ENCODE results near the gene VAMP5. TPM values are rescaled to one million over a fixed set of nuclear protein-coding genes. Genes with fewer than 3 reads are reported as not detected.
"Not testable (repeated sequence)": the region's sequence is repeated elsewhere in the genome, so short reads cannot be mapped to it uniquely, and the experiment has no call there.

VAMP5 gene
- total RNA-seq, 1 donor from 2014 or later, result 42.5 TPM

DNA sequence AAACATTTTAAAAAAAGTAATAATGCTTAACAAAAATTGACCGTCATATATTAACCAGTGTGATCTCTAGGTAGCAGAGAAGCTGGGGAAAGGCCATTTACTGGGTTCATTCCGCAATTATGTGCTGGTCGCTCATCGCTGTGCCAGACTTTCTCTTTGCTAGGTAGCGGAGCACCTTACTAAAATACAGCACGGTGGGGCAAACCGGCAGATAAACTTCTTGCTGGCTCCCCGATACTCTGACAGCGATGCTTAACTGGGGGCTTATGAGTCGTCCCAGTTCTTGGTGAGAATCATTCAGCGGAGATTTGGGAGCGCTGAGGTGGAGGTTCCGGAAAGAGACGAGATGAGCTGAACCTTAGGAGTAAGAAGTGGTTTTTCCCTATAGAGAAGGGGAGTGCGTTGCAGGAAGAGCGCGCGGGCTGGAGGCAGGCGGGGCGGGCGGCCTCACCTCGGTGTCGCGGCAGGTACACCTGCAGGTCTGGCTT is 27.0 kb downstream of the VAMP5 start:
- no peak for TF ChIP-seq POLR2AphosphoS5 (IDR thresholded peaks at IDR 0.05; ENCODE audit: insufficient read depth in 1 of 2, low read depth in 1 of 2)
- no peak for TF ChIP-seq POLR2A (IDR thresholded peaks at IDR 0.05)
- TF ChIP-seq, protein P1, sequence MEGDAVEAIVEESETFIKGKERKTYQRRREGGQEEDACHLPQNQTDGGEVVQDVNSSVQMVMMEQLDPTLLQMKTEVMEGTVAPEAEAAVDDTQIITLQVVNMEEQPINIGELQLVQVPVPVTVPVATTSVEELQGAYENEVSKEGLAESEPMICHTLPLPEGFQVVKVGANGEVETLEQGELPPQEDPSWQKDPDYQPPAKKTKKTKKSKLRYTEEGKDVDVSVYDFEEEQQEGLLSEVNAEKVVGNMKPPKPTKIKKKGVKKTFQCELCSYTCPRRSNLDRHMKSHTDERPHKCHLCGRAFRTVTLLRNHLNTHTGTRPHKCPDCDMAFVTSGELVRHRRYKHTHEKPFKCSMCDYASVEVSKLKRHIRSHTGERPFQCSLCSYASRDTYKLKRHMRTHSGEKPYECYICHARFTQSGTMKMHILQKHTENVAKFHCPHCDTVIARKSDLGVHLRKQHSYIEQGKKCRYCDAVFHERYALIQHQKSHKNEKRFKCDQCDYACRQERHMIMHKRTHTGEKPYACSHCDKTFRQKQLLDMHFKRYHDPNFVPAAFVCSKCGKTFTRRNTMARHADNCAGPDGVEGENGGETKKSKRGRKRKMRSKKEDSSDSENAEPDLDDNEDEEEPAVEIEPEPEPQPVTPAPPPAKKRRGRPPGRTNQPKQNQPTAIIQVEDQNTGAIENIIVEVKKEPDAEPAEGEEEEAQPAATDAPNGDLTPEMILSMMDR (IDR thresholded peaks at IDR 0.05), result no peak
- Histone ChIP-seq H3K4me3 (peak overlapping the region; percentile 80 to 89), H3K27me3 (no peaks in the 10 kb centered on the region), H3K4me1 (peaks cover 56% of the 10 kb centered on the region), H3K27ac (peak overlapping the region; percentile 84), H3K36me3 (peaks cover 0 to 11% of the 10 kb centered on the region in 2 donors), H3K9me3 (no peaks in the 10 kb centered on the region)
- intact Hi-C loops (cut with DNase I), result no loop called here
- no peak for DNase-seq (ENCODE audit: extremely low spot score in 2 of 2)

DNA sequence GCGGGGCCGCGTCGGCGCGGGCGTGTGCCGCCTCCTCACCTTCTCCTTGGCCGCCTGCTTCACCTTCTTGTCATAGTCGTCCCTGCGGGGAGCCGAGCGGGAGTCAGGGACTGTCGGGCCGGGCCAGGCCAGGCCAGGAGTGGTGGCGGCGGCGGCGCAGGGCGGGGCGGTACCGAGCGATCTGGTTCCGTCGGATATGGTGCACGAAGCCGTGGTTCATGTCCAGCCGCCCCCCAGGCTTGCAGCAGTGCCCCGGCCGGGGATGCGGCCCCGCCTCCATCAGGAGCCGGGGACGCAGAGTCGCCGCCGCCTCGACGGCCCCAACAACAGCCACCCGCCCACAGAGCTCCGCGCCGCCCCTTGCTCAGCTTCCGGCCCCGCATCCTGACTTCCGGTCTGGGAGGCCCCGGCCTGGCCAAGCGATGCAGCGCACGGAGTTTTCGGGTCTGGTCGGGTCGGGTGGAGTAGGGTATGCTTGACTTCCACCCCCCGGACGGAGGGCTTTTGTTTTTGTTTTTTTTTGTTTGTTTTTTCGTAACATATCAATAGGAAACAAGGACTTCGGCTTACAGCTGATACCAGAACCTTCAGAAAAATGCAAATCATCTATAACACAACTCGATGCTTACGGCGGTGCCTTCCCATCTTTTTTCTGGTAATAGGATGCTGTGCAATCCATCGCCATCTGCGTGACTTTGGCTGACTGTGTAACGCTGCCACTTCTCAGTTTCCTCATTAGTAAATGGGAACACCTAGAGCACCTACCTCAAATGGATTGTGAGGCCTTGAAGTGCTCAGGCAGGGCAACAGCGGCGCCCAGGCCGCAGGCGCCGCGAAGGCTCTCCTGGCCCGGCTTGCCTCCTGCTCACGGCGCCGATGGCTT is 27.7 kb downstream of the VAMP5 start, which contains the start of gene C2orf68:
Gene C2orf68, minus strand, starts transcription at position 362 of the 883 bp plus-strand sequence. Its CDS starts 82 bp downstream, at position 280.
- no peak for DNase-seq (ENCODE audit: extremely low spot score in 2 of 2)
- Histone ChIP-seq H3K4me3 (peak within 1 kb of the TSS; percentile 80 to 89), H3K4me1 (peaks cover 53% of the 10 kb centered on the region)

DNA sequence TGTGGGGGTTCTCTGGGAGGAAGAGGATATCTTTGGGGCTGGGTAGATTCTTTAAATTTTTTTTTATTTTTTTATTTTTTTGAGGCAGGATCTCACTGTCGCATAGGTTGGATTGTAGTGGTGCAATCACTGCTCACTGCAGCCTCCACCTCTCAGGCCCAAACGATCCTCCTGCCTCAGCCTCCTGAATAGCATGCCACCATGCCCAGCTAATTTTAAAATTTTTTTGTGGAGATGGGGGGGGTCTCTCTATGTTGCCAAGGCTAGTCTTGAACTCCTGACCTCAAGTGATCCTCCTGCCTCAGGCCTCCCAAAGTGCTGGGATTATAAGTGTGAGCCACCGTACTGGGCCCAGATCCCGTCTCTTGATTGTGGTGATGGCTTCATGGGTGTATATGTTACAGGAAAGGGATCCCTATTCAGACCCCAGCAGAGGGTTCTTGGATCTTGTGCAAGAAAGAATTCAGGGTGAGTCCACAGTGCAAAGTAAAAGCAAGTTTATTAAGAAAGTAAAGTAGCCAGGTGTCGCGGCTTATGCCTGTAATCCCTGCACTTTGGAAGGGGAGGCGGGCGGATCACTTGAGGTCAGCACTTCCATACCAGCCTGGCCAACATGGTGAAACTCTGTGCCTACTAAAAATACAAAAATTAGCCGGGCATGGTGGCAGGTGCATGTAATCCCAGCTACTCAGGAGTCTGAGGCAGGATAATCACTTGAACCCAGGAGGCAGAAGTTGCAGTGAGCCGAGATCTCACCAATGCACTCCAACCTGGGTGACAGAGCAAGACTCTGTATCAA is 29.7 kb downstream of the VAMP5 start:
- no peak for DNase-seq (ENCODE audit: extremely low spot score in 2 of 2)
- H3K36me3 ChIP-seq, result peaks cover 0 to 7% of the 10 kb centered on the region in 2 donors
- no peak overlapping the region for H3K27ac ChIP-seq
- H3K9me3 ChIP-seq, result no peaks in the 10 kb centered on the region
- TF ChIP-seq POLR2A (IDR thresholded peaks at IDR 0.05), result no peak
- TF ChIP-seq, protein P1 (IDR thresholded peaks at IDR 0.05), result no peak
- intact Hi-C loops (cut with DNase I), result no loop called here
- no peaks in the 10 kb centered on the region for H3K27me3 ChIP-seq
- no peak overlapping the region for H3K4me3 ChIP-seq
- H3K4me1 ChIP-seq, result peaks cover 56% of the 10 kb centered on the region

More for the DNA sequence above, 27.7 kb downstream of the VAMP5 start, which contains the start of gene C2orf68:
- Histone ChIP-seq H3K27me3 (no peaks in the 10 kb centered on the region), H3K9me3 (no peaks in the 10 kb centered on the region), H3K27ac (peak within 1 kb of the TSS; percentile 84), H3K36me3 (peaks cover 0 to 11% of the 10 kb centered on the region in 2 donors)
- TF ChIP-seq POLR2A (IDR thresholded peaks at IDR 0.05) (peak in 1 of 2 donors; percentile 68), POLR2AphosphoS5 (IDR thresholded peaks at IDR 0.05; ENCODE audit: insufficient read depth in 1 of 2, low read depth in 1 of 2) (peak; percentile 81 to 89)
- TF ChIP-seq, protein P1 (IDR thresholded peaks at IDR 0.05), result no peak
- intact Hi-C loops (cut with DNase I), result no loop called here

DNA sequence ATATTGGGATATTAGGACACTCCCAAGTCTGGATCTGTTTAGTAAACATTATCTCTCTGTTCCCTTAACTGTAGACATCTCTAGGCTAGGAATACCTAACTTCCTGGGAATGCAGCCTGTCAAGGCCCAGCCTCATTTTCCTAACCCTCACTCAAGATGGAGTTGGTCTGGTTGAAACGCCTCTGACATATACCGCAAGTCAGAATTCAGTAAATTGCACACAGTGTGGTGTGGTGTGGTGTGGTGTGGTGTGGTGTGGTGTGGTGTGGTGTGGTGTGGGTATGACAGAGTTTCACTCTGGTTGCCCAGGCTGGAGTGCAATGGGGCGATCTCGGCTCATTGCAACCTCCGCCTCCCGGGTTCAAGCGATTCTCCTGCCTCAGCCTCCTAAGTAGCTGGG is 30.5 kb downstream of the VAMP5 start:
- intact Hi-C loops (cut with DNase I); H3K27ac ChIP-seq; H3K9me3 ChIP-seq; DNase-seq (ENCODE audit: extremely low spot score in 2 of 2); H3K36me3 ChIP-seq; H3K27me3 ChIP-seq; H3K4me3 ChIP-seq: not testable (repeated sequence)
- peaks cover 58% of the 10 kb centered on the region for H3K4me1 ChIP-seq

DNA sequence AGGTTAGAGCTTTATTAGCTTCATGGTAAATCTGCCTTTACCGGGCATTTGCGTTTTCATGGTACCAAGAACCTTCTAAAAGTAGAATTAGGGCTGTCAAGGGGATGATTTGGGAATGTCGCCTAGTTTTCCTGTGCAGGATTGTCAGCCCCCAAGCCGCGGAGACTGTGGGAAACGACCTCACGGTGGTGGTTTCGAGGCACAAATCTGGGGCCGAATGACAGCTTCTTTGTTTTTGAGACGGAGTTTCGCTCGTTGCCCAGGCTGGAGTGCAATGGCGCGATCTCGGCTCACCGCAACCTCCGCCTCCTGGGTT is 31.1 kb downstream of the VAMP5 start:
- peaks cover 0 to 11% of the 10 kb centered on the region in 2 donors for H3K36me3 ChIP-seq
- peak overlapping the region; percentile 78 for H3K27ac ChIP-seq
- no peak for DNase-seq (ENCODE audit: extremely low spot score in 2 of 2)
- H3K4me3 ChIP-seq, result peak overlapping the region; percentile 81 to 97
- no peaks in the 10 kb centered on the region for H3K27me3 ChIP-seq
- TF ChIP-seq POLR2AphosphoS5 (IDR thresholded peaks at IDR 0.05; ENCODE audit: insufficient read depth in 1 of 2, low read depth in 1 of 2) (no peak), POLR2A (IDR thresholded peaks at IDR 0.05) (no peak)
- TF ChIP-seq, protein P1 (IDR thresholded peaks at IDR 0.05), result no peak
- intact Hi-C loops (cut with DNase I), result no loop called here
- no peaks in the 10 kb centered on the region for H3K9me3 ChIP-seq
- peaks cover 53% of the 10 kb centered on the region for H3K4me1 ChIP-seq

DNA sequence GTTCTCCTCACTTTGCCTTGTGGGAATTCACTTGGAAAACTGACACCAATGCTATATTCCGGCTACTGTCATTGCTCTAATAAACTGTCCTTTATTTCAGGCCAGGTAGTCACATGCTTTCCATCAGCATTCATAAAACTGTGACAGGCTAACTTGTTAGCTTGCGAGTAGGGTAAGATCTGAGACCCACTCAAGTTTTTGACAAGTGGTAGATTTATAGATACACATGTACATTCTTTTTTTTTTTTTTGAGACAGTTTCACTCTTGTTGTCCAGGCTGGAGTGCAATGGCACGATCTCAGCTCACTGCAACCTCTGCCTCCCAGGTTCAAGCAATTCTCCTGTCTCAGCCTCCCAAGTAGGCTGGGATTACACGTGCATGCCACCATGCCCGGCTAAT is 33.5 kb downstream of the VAMP5 start:
- Histone ChIP-seq H3K4me3 (peak overlapping the region in 1 of 2 donors; percentile 81), H3K4me1 (peaks cover 37% of the 10 kb centered on the region), H3K36me3 (peaks cover 0 to 31% of the 10 kb centered on the region in 2 donors)
- DNase-seq (ENCODE audit: extremely low spot score in 2 of 2); H3K27ac ChIP-seq; H3K27me3 ChIP-seq; intact Hi-C loops (cut with DNase I); H3K9me3 ChIP-seq: not testable (repeated sequence)

All from vagina (tissue), 2 donors.